Measurements from ENCODE around the gene SEMA3F.

SEMA3F gene

DNA sequence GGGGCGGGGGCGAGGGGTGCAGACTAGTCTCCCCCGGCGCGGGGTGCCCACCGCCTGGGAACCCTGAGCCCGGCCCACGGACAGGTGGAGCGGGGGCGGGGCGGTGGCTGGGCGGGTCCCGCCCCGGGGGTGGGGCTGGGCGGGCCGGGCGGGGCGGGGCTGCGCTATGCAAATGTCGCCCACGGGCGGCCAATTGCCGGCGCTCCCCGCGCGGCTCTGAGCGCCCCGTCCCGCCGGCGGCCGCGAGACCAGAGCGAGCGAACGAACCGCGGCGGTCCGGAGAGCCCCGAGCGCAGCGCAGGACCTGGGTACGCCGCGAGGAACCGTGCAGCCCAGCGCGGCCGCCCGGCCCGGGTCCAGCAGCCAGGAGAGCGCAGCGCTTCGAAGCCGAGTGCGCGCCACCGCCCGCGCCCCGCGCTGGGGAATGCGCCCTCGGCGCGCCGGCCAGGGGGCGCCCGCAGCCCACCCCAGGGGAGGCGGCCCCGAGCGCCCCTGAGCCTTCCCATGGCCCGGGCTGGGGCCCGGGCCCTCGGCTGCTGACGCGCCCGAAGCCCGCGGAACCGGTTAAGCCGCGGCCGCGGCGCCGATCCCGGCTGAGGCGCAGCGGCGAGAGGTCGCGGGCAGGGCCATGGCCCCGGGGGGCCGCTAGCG, at the start of gene SEMA3F:
Gene SEMA3F, plus strand, starts transcription at position 485 of the 651 bp plus-strand sequence. CDS start 4,299 bp downstream, outside the sequence.
- peak in 16 of 56 donors; percentile 5 to 58 (median 18) for DNase-seq

DNA sequence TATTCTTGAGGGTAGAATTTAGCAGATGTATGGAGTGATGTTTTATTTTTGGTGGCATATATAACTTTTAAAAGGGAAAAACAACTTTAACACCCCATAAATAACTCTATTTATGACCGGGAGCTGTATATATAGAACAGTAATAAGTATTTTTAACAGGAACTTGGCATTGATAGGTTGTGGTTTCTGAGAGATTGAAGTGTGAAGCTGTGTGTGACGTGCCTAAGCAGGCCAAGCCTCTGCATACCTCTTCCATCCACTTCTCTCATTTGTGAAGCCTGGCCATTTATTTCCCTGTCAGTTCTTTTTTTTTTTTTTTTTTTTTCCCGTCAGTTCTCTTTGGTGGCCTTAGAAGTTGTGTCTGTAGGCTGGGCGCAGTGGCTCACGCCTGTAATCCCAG, 43.4 kb upstream of the SEMA3F start:
- no peak for DNase-seq

- peak in 1 of 56 donors; percentile 0 for DNase-seq
Measured at GRCh38 chr3:50112462-50112861, 42.7 kb upstream of the SEMA3F start.

GRCh38 chr3:50117120-50117519, 38.0 kb upstream of the SEMA3F start:
- no peak for DNase-seq

GRCh38 chr3:50118237-50118636, 36.9 kb upstream of the SEMA3F start:
- no peak for DNase-seq

DNA sequence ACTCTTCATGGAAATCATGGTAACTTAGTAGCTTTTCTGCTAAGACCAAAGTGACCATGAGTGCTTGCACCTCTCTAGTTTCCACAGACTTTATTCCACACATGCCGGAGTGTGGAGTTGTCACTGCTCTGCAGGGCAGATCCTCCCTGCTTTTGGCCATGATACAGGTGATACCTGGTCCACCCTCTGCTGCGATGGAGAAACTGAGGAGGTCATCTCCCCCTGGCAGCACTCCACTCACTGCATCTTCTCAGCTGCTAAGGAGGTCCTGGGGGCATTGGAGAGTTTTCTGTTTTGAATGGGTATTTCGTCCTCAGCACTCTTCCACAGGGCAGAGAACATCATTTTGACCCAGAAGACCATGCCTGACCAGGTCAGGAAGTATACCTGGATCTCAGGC, 35.3 kb upstream of the SEMA3F start:
- DNase-seq: no peak

DNA sequence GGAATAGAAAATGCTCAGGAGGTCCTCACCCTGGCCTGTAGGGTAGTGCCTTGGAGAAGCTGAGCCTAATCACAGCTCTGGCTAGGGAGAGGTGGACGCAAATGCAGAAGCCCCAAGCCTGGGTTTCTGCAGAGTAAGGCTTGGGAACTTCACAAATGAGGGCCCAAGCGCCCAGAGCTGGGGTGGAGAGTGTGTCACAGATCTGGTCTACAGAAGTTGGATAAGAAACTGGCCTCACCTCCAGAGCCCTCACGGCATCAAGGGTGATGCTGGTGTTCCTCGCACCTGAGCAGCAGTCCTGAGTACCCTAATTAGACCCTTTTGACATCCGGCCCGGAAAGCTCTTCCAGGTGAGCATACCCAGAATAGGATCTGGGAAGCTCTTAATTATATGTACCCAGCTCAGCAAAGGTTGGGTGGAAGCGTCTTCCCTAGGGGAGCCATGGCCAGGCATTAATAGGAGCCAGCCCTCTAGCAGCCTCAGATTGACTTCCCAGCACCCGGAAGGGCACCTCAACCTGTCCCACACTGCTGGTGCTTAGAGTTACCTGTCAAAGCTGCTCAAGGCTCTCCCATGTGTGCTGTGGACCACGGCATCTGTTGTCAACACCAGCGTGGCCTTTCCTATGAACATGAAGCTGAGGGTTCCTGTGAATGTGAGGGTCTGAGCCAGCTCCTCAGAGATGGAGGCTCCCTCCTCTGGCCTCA, 34.6 kb upstream of the SEMA3F start:
- DNase-seq: no peak

GRCh38 chr3:50121072-50122032, 33.8 kb upstream of the SEMA3F start:
- DNase-seq: peak in 48 of 56 donors; percentile 11 to 83 (median 42)

DNA sequence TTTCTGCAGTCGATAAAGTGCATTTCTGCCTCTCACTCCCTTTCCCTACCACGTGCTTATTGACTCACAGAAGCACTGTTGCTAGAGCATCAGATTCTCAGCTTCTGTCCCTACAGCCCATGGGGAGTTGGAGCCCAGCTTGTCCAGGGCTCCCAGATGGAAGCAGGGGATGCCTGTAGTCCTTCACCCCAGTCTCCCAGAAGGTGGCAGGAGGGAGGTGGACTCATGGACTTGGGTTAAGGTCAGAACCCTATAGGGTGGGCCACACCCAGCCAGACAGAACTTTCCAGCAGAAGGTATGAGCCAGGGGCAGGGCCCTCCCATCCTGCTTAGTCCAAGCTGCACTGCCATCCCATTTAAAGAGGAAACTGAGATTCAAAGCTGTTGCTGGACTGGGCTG, 33.1 kb upstream of the SEMA3F start:
- DNase-seq: no peak

- DNase-seq: no peak
Measured at GRCh38 chr3:50122661-50123391, 32.3 kb upstream of the SEMA3F start.

GRCh38 chr3:50123394-50124051, 31.6 kb upstream of the SEMA3F start:
- no peak for DNase-seq

- DNase-seq: no peak
Measured at GRCh38 chr3:50124052-50124799, 30.9 kb upstream of the SEMA3F start.

- DNase-seq: no peak
Measured at GRCh38 chr3:50124800-50125178, 30.3 kb upstream of the SEMA3F start.

DNA sequence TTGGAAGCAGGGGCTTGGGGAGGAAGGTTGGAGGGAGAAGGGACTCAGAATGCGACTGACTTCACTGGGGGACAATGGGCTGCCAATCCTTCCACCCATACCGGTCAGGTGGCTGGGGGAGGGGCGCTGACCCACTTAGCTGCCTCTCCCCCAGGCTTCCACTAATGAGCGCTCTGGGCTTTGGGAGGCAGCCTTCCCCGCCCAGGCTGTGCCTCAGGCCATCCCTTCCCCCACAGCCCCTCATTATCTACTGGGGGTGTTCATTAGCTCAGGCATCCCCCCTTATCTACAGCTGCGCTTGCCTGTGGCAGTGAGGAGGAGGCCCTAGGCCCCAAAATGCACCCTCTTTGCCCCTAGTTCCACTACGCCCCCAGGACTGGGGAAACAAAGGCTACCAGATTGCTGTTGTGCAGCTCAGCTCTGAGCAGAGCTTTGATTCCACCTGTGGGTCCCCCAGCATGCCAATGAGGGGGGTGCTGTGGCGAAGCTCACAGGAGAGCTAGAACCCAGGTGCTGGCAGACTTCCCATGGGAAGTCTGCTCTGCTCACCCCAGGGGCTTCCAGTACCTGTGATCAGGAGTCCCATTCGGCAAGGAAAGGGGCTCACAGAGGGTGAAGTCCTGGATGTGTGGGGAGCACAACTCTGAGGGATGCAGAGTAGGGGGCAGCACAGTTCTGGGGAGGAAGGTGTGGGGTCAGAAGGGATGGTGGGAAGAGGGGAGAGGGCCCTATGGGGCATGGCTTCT, 29.4 kb upstream of the SEMA3F start:
- DNase-seq: no peak

DNA sequence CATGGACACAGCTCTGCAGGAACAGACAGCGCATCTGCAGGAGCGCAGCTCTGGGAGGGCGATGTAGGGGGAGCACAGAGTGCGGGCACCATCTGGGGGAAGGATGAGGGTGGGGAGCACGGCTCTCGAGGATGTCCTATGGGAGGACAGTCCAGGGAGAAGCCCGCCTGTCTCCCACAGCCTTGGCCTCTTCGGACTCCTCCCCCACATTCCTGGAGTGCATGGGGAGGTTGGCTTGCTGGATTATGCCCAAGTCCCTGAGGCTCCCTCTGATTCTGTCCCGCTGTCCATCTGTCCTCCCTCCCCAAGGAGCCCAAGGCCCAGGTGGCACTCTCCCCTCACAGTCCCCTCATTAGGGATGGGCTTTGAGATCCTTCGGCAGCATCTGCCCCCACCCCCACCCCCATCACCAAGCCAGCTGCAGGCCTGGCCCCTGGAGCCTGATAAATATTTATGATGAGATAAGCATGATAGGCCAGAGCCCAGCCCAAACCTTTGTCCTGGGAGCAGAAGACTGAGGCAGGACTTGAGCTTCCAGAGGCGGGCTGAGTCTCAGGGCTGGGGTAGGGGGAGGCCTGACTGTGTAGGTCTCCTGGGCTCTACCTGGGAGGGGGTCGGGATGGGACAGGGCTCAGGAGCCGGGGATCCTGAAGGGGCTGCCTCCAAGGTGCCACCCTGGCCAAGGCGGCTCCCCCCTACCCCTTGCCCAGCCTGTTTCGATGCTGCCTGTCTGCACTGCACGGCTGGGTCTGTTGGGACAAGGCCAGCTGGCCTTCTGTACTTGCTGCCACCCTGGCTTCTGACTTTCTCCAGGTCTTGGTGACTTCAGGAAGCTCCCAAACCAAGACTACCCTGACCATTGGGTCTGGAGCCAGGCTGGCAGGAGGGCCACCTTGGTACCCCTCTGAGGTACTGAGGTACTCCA, 28.6 kb upstream of the SEMA3F start:
- no peak for DNase-seq

- DNase-seq: no peak
Measured at GRCh38 chr3:50127251-50127691, 27.9 kb upstream of the SEMA3F start.

- no peak for DNase-seq
Measured at GRCh38 chr3:50128001-50128400, 27.1 kb upstream of the SEMA3F start.

GRCh38 chr3:50130436-50130835, 24.7 kb upstream of the SEMA3F start:
- DNase-seq: no peak

Measured in nucleus accumbens (tissue), 56 donors.